DND-41 (cell line): ENCODE results near the gene FREY1.

Experiments used
- ATAC-seq: fragments of 200-7000 bp; cut with Tn5 transposase; 3 replicates; pipeline ENCODE4 v1.9.1; 2021; ENCODE audit warnings: low read depth; ENCODE audit not compliant: insufficient read depth
- DNase-seq: peaks from one replicate; pipeline ENCODE4 v3.0.0-alpha.2; 2020
- H2AFZ ChIP-seq: 2 replicates; pipeline ENCODE4 v1.6.0; 2012; ENCODE audit warnings: low read depth, low read length
- H3K27ac ChIP-seq: 2 replicates; pipeline ENCODE4 v1.5.1; 2012; ENCODE audit warnings: low read length, inconsistent platforms
- H3K27me3 ChIP-seq: fragments of 200-600 bp; sonication (generic); 2 replicates; pipeline ENCODE4 v1.6.0; 2012; ENCODE audit warnings: low read length, mild to moderate bottlenecking, inconsistent platforms; ENCODE audit not compliant: insufficient read depth, poor library complexity
- H3K36me3 ChIP-seq: 2 replicates; pipeline ENCODE4 v1.5.1; 2012; ENCODE audit warnings: low read length, inconsistent platforms; ENCODE audit not compliant: insufficient read depth
- H3K4me1 ChIP-seq: 2 replicates; pipeline ENCODE4 v1.5.1; 2012; ENCODE audit warnings: mild to moderate bottlenecking, low read length; ENCODE audit not compliant: insufficient read depth
- H3K4me2 ChIP-seq: 2 replicates; pipeline ENCODE4 v1.6.0; 2012; ENCODE audit warnings: mild to moderate bottlenecking, moderate library complexity, low read length, inconsistent platforms; ENCODE audit not compliant: insufficient read depth
- H3K4me3 ChIP-seq, 2 experiments: fragments of 200-600 bp in 1 of 2; shearing (Covaris generic) in 1 of 2; 2 replicates each; pipeline ENCODE4 v1.5.1; 2012 to 2016; ENCODE audit warnings: inconsistent platforms in 2 of 2, low read length in 2 of 2, mild to moderate bottlenecking in 2 of 2, low read depth in 1 of 2, moderate library complexity in 1 of 2
- H3K79me2 ChIP-seq: 2 replicates; pipeline ENCODE4 v1.6.0; 2012; ENCODE audit warnings: low read length, inconsistent platforms; ENCODE audit not compliant: insufficient read depth
- H3K9ac ChIP-seq: 2 replicates; pipeline ENCODE4 v1.6.0; 2012; ENCODE audit warnings: low read depth, mild to moderate bottlenecking, inconsistent platforms, low read length, moderate library complexity
- H3K9me3 ChIP-seq: 2 replicates; pipeline ENCODE4 v1.5.1; 2012; ENCODE audit warnings: low read length, moderate library complexity, mild to moderate bottlenecking, inconsistent platforms; ENCODE audit not compliant: insufficient read depth, severe bottlenecking
- H4K20me1 ChIP-seq: 2 replicates; pipeline ENCODE4 v1.6.0; 2012; ENCODE audit warnings: low read length; ENCODE audit not compliant: insufficient read depth
- EZH2 ChIP-seq: IDR thresholded peaks from 3 replicates; pipeline ENCODE4 v1.6.1; 2012; ENCODE audit warnings: borderline replicate concordance, low read depth, mild to moderate bottlenecking, moderate library complexity, low read length, inconsistent platforms; ENCODE audit not compliant: severe bottlenecking
- TF ChIP-seq, protein P1 (sequence below): IDR thresholded peaks from 2 replicates; pipeline ENCODE4 v1.5.1; 2012; ENCODE audit warnings: borderline replicate concordance, low read length, moderate library complexity, mild to moderate bottlenecking; ENCODE audit not compliant: poor library complexity, severe bottlenecking; ENCODE audit errors: extremely low read depth

FREY1 gene

GRCh38 chr11:45889966-45890365 lies 17.1 kb downstream of the FREY1 start:
- H3K4me1 ChIP-seq = peaks cover 11% of the 10 kb centered on the region
- ATAC-seq = no peak
- H3K4me3 ChIP-seq = no peak overlapping the region
- no peak for TF ChIP-seq EZH2
- TF ChIP-seq, protein P1, sequence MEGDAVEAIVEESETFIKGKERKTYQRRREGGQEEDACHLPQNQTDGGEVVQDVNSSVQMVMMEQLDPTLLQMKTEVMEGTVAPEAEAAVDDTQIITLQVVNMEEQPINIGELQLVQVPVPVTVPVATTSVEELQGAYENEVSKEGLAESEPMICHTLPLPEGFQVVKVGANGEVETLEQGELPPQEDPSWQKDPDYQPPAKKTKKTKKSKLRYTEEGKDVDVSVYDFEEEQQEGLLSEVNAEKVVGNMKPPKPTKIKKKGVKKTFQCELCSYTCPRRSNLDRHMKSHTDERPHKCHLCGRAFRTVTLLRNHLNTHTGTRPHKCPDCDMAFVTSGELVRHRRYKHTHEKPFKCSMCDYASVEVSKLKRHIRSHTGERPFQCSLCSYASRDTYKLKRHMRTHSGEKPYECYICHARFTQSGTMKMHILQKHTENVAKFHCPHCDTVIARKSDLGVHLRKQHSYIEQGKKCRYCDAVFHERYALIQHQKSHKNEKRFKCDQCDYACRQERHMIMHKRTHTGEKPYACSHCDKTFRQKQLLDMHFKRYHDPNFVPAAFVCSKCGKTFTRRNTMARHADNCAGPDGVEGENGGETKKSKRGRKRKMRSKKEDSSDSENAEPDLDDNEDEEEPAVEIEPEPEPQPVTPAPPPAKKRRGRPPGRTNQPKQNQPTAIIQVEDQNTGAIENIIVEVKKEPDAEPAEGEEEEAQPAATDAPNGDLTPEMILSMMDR = no peak
- H3K9ac ChIP-seq = no peak overlapping the region
- no peak overlapping the region for H3K27ac ChIP-seq
- DNase-seq = no peak
- H2AFZ ChIP-seq = no peak overlapping the region
- no peak overlapping the region for H3K4me2 ChIP-seq
- H3K27me3 ChIP-seq = no peaks in the 10 kb centered on the region
- no peaks in the 10 kb centered on the region for H3K36me3 ChIP-seq
- no peaks in the 10 kb centered on the region for H3K79me2 ChIP-seq
- H4K20me1 ChIP-seq = peaks cover 3% of the 10 kb centered on the region
- H3K9me3 ChIP-seq = no peaks in the 10 kb centered on the region

- peaks cover 7% of the 10 kb centered on the region for H4K20me1 ChIP-seq
- no peaks in the 10 kb centered on the region for H3K79me2 ChIP-seq
- ATAC-seq = no peak
- DNase-seq = no peak
- H3K4me3 ChIP-seq = no peak overlapping the region
- no peak for TF ChIP-seq EZH2
- TF ChIP-seq, protein P1 = no peak
- H3K4me1 ChIP-seq = peaks cover 13% of the 10 kb centered on the region
- no peak overlapping the region for H3K4me2 ChIP-seq
- H3K9me3 ChIP-seq = no peaks in the 10 kb centered on the region
- no peak overlapping the region for H2AFZ ChIP-seq
- H3K27me3 ChIP-seq = no peaks in the 10 kb centered on the region
- no peaks in the 10 kb centered on the region for H3K36me3 ChIP-seq
- H3K9ac ChIP-seq = no peak overlapping the region
- H3K27ac ChIP-seq = no peak overlapping the region
These were observed 17.5 kb downstream of the FREY1 start for GRCh38 chr11:45889555-45889954.

DNA sequence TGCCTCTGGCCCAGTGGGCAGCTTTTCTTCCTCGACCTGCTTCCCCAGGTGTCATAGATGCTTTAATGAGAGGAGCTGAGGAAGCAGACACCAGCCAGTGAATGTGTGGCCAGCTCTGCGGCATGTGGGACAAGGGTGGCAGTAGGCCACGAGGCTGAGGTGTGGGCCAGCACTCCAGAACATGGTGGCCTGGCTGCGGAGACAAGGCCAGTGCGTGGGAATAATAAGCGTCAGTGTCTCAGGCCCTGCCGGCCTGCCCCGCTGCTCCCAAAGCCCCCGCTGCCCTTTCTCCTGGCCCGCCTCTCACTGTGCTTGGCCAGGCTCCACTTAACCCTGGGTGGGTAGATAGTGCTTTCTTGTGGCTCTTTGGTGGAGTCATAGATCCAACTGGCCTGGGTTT lies 19.5 kb downstream of the FREY1 start:
- TF ChIP-seq, protein P1 = no peak
- no peak for TF ChIP-seq EZH2
- Histone ChIP-seq H4K20me1 (peaks cover 21% of the 10 kb centered on the region), H2AFZ (no peak overlapping the region)

More for the DNA sequence above, 19.5 kb downstream of the FREY1 start:
- ATAC-seq (no peak), DNase-seq (no peak)
- H3K79me2 ChIP-seq = no peaks in the 10 kb centered on the region
- H3K9ac ChIP-seq = no peak overlapping the region
- H3K9me3 ChIP-seq = no peaks in the 10 kb centered on the region
- no peaks in the 10 kb centered on the region for H3K27me3 ChIP-seq
- no peak overlapping the region for H3K4me2 ChIP-seq
- H3K4me1 ChIP-seq = peaks cover 13% of the 10 kb centered on the region
- H3K4me3 ChIP-seq = no peak overlapping the region
- H3K36me3 ChIP-seq = no peaks in the 10 kb centered on the region
- H3K27ac ChIP-seq = no peak overlapping the region
